ENCODE measurements around the gene ITSN2.

ITSN2 gene

DNA sequence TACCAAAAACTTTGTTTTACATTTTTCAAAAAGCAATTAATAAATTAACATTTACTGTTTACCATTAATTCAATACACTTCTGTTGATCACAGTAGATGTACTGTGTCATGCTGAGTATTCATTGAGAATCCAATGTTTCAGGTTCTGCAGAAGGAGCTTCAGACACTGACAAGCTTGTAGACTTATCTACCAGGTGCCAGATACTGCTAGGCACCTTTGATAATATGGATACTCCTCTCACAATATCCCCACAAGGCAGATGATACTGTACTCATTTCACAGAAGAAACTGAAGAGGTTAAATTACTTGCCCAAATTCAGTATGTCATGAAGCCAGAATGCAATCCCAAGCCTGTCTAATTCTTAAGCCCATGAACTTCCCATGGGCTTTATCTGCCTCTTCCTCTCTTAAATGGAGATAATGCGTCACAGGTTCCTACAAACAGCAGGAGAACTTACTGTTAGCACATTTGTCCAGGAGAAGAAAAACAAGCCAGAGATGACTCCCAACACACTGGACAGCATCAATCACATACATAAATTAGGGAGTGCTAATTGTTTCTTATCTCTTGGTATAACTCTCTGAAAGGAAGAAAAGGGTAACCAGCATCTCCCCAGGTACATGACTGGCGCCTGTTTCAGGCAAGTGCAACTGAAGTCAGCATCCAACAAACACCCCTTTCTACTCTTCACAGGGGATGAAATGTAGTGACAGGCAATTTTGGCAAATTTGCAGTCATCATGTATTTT lies 27.4 kb downstream of the ITSN2 start:
- DNase-seq = no peak

DNA sequence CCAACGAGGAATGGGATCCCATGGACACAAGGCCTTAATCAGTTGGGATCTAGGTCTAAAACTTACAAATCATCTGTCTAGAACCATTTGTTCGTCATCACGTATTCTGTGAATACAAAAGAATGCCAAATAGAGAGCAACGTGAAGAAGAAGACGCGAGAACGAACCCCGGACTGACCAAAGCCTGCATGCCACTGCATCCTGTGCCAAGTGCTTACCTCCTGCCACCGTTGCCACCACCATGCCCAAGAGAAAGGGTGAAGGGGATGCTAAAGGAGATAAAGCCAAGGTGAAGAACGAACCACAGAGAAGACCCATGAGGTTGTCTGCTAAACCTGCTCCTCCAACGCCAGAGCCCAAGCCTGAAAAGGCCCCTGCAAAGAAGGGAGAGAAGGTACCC lies 30.2 kb downstream of the ITSN2 start:
- DNase-seq = no peak

DNA sequence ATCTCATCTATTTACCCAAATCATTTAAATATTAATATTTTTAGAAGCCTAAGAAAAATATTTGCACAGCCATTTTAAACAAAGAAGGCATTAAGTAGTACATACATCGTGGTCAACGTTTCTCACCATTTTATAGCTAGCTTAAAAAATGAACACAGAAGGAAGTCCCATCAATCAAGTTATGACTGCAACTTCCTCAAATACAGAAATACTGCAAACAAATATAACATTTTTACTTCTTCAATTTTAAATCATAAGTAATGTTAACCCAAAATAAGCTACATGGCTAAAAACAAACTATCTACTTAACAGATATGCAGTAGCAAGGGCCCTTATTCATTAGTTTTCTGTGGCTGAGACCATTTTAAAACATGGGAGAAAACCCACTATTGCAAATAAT lies 30.6 kb downstream of the ITSN2 start:
- no peak for DNase-seq

DNA sequence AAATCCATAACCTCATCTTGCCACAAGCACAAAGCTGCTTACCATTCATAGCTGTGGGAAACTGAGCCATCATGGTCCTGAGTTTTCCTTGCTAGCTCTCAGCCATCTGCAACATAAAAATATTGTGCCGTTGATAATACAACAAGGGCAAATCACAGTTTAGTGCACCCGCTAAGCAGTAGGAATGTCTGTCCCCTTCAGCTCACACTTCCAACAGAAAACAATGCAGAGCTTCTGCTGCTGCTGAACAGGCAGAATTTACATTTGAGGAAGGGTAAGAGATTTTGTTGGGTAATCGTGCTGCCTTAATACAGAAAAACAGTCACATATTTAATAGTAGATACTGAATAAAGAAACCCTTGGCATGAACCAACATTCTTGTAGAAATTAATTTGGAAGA lies 32.3 kb downstream of the ITSN2 start:
- DNase-seq = no peak

DNA sequence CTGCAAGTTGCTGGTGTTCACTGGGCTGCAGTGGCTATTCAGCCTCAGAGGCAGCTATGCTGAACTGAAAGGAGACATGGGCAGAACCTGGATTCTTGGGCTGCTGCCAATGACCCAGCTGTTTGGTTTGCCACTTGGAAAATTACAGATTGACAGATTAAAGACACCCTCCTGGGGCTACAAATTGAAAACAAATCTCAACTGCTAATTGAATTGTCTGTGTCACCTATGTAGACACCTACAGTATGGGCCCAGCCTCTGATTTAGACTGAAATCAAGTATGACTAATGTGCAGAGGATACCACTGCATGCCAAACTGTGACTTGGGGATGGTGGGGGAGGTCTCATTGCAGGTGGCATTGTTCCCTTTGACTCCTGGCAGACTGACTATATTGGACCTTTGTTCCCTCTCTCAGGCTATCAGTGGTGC lies 42.8 kb downstream of the ITSN2 start:
- no peak for DNase-seq

DNA sequence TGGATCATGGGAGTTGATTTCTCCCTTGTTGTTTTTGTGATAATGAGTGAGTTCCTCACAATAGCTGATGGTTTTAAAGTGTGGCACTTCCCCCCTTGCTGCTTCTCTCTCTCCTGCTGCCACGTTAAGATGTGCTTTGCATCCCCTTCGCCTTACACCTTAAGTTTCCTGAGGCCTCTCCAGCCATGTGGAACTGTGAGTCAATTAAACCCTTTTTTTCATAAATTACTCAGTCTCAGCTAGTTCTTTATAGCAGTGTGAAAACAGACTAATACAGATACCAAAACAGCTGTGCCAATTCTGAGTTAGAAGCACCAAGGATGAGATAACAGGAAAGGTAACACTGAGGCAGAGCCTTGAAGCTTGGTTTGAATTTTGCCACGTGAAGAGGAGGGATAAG lies 44.7 kb downstream of the ITSN2 start:
- no peak for DNase-seq

DNA sequence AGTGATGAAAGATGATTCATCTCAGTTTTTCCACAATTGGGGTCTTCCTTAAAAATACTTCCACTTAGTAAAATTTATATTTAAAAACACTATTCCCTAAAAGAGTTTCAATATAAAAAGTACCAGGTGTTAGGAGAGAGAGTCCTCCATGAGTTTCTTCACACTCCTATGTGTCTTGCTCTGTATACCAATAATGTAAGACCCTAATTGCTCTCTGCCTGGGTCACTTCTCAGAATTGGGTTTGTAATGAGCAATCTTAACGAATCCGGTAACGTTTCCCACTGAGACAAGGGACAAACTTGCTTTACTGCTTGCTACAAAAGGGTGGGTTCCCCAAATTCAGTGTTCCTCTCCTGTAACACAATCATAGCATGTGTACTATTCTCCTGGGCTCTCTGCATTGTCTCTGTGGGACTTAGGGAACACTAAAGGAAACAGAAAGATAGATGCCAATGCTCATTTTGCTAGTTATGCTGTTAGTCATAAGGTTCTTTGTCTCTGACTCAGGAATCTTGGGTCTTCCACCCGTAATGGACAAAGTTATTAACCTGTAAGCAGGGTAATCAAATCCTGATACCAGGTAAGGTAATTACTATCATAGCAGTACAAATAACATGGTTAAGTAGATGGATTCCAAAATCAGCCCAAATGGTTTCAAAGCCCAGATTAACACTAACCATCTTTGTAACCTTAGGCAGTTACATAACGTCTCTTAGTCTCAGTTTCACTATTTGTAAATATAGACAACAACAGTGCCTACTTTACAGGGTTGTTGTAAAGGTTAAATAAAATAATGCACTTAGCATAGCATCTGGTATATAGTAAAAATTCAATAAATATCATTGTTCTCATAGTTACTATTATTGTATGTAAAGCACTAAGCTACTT lies 46.3 kb downstream of the ITSN2 start:
- DNase-seq = no peak

DNA sequence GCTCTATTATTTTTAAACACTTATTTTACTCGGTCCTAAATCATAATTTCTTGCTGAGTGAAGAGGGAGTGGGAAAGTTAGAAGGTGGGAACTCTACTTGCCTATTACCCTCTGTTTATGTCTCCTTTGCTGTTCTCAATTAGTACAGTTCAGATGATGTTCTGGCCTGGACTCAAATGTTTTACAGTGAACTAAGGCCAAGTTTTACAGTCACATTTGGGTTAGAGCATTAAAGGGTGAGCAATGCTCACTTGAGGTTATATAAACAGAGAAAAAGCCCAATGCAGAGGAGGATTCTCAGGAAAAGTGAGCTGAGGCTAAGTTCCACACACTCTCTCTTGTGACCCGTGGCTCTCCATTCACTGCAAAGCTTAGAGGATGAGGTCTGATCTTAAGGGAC lies 52.4 kb downstream of the ITSN2 start:
- no peak for DNase-seq

DNA sequence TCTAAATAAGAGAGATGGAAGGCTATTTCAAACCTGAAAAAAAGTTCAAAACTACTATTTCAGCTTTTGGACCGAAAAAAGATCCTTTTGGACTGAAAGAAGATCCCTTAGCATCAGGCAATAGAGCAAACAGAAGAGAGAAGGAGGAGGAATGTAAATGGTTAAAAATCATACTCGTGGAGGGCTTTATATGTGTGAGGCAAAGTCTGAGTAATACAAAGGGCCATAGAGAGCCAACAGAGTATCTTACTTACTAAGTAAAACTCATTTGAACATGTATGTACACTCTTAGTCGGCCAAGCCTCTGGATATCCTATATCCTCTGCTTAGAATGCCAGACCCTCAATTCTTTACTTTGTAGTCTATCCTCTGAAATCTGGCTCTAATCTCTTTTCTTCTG lies 55.7 kb downstream of the ITSN2 start:
- no peak for DNase-seq

DNA sequence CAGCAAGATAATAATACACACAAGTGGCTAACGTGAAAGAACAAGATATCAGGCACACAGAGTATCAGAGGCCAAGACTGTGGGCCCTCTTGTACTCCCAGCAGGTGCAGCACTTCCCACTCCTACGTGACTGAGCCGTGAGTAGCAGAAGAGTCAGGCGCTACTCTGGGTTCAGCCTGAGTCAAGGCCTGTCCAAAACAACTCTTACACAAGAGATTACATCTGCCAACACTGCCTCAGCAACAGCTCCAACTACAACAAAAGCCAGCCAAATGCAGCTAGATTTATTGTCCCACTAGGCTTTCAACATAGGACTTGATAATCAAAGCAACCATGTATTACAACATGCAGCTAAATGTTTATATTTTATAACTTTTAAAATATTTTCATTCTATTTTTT lies 56.2 kb downstream of the ITSN2 start:
- DNase-seq = peak; percentile 4

DNA sequence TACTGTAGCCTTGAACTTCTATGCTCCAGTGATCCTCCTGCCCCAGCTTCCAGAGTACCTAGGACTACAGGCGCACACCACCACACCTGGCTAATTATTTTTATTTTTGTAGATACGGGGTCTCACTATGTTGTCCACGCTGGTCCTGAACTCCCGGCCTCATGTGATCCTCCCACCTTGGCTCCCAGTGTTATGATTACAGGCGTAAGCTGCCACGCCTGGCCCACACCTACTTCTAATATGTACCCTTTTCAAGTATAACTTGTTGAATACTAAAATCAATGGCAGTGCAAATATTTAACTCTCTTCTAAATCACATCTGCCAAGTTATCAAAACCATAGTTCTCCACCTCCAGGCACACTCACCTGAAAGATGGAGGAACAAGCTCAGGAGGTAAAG lies 58.7 kb downstream of the ITSN2 start:
- DNase-seq = no peak

DNA sequence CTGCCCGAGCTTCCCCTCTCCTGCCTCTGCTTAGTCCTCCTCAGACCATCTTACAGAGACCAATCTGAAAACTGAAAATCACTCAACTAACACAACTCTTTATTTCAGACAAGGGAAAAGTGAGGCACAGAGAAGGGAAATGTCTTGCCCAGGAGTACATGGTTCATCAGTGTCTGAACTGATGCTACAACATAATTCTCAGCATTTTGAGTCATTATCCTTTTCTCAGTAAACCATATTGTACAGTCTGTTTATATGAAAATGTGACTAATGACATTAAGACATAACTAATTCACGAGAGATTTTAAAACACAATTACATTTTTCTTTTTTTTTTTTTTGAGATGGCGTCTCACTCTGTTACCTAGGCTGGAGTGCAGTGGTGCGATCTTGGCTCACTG lies 62.7 kb downstream of the ITSN2 start:
- DNase-seq = no peak

DNA sequence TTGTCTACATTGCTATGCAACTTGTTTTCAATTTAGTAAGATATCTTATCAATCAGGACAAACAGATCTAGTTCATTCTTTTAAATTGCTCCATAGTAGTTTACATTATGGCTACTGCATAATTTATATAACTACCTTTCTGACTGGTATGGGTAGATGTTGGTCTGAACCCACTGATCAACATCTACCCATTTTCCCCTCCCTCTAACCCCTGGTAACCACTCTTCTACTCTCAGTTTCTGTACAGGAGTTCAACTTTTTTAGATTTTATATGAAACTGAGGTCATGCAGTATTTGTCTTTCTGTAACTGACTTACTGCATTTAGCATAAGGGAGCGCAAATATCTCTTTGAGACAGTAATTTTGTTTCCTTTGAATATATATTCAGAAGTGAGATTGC lies 73.2 kb downstream of the ITSN2 start:
- DNase-seq = no peak

DNA sequence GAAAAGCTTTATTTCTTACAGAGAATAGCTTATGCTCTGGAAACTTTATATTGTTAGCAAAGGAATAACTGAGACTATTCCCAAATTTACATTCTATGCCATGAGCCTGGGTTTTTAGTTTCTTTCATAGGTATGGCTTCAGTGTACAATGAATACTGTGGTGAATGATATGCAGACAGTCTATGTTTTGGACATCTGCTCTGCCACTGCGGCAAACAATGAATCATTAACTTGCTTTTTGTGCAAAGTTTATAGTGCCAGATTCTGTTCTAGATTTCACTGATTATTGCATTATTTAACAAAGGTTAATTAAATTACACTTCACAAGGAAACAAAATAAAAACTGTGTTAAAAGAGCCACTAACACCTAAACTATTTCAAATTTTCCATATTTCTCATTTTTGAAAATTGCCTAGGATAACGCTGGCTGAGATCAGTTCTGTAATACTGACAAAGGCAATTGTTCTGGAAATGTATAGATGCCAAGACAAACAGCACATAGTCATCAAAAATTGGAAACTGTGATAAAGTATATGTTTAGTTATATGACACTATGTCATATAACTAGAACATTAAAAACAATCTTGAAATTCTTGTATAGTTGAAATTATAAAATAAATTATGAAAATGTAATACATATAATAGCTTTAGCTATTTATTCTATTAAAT lies 74.7 kb downstream of the ITSN2 start:
- DNase-seq = no peak

DNA sequence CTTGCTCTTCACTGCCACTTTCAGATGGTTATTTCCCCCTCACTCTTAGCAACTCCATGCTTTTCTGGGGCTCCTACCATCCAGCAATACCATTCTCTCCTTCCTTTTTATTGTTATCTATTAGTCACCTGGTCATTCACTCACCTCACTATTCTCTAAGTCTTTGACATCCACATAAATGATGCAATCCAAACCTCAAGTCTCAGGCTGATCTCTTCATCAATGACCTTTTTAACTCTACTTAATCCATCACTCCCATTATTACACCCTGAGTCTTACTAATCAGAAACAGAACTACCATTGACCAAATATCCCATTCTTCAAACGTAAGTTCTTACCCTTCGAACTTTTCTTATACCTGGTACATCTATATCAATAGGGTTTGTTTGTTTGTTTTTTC lies 79.7 kb downstream of the ITSN2 start:
- no peak for DNase-seq

DNA sequence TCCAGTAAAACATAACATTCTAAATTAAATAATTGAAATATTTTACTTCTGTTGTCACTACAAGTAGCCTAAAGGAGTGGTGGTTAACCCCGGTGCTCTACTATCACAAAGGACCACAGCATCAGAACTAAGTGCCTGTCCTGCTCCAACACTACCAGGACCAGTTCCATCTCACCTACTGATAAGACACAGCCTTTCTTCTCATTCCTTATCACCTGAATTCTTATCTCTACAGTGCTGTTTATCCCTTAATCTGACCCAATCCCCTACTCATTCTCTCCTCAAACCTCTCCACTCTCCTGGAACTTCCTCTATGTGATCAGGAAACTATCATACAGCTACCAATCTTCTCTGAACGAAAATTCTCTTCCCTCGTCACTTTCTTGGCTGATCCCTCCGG lies 80.2 kb downstream of the ITSN2 start:
- no peak for DNase-seq

DNA sequence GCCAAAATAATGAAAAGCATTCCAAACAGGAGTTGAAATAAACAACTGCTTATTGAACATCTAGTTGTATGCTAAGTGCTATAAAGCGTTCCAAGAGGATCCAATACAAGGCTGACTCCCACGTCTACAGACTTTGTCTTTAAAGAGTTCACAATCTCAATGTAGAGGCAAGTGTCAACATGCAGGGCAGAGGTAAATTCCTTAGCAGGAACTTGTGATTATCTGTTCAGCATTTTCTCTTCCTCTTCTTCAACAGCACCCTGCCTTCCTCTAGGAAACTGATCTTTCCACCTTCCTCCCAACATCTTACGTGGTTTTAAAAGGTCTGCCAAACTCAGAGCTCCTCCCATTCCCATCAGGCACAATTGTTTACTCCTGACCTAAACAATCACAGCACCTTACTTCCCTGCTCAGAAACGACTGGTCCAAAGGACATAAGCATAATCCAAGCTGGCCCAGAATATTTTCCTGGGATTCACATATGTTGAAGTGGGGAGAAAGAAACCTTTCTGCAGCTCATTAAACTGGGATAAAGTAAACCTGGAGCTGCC lies 83.9 kb downstream of the ITSN2 start:
- DNase-seq = no peak

DNA sequence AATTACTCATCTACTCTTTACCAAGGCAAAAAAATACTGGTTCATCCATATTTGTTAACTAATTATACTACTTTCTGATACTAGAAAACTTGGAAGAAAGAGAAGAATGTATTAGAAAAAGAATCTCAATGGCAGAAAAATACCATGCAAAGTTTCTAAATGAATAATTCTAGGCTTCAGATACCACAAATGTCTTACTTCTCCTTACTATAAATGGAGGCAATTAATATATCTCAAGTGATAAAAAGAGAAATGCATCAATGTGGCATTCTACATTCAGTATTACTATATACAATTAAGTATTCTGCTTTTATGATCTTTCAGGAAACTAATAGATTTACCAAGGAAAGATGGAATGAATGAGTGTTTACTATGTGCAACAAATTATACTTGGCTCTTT lies 85.5 kb downstream of the ITSN2 start:
- DNase-seq = no peak

DNA sequence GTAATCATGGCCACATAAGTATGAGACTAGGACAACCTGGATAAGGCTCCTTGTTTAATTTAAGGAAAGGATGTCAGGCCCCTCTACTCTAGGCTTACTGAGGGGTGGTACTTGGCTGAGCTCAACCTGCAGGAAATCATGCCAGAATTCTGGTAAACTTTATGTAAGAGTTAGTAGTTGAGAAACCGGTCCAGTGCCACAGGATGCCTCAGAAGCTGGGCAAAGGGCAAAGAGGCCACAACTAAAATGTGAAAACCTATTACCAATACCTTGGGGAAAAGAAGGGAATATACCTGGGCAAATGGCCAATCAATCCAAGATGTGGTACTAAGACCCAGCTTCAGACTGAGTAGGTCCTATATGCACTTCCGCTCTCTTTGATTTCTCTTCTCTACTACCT lies 86.7 kb downstream of the ITSN2 start:
- DNase-seq = no peak

DNA sequence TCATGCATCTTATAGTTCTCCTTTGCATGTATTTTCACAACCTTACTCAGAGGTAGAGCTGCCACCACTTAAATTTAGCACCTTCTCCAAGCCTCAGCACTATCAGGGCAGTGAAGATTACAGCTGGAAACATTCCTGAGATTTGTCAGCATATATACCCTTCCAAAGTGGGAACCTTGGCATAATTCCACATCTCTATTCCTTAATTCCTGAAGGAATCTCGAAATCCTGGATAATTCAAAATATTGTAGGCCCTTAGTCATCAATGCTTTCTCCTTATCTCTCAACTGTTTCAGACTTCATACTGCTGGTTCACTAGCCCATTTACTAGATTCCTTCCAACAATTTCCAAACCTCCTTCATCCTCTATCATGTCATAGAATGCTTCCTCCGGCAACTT lies 87.4 kb downstream of the ITSN2 start:
- no peak for DNase-seq

DNA sequence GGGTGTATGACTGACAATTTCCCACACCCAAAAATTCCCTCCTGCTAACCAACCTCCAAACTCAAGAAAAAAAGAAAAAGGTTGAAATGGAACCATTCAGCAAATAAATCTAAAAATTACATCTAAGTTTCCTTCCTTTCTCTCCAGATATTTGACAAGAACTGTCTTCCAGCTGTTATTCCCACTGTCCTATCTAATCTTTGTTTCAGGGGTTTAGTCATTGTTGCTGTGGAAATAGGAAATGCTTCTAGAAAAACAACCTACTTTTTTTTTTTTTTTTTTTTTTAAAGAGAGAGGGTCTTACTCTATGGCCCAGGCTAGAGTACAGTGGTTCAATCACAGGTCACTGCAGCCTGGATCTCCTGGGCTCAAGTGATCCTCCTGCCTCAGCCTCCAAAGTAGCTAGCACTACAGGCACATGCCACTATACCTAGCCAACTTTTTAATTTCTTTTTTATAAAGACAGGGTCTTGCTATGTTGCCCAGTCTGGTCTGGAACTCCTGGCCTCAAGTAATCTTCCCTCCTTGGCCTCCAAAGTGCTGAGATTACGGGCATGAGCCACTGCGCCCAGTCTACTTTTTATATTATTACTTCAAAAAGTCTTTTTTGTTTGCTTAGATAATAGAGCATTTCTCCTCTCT lies 88.1 kb downstream of the ITSN2 start:
- DNase-seq = no peak

DNA sequence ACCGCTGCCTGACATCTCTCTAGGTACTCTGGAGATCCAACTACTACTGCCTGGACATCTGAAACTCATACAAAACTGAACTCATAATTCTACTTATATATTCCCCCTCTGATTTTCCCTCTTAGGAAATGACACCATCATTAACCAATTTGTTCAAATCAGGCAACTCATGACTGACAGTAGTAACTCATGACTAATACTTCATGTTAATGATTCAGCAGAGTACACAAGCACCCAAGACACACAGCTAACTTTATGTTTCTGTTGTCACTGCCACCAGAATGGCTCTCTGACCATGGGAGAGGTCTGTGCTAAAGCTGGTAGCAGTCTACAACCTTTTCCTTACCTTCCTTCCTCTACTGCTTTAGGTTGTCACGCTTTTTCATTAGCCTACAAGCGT lies 91.1 kb downstream of the ITSN2 start:
- no peak for DNase-seq

DNA sequence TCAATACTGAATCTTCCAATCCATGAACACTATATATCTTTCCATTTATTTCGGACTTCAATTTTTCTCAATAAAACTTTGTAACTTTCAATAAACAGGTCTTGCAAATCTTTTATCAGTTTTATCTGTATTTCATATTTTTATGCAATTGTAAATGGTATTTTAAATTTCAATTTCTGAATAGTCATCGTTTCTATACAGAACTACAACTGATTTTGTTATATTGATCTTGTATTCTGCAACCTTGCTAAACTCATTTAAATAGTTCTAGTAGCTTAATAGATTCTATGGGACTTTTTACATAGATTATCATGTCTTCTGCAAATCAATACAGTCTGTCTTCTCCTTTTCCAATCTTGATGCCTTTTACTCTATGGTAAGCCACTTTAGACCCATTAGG lies 95.1 kb downstream of the ITSN2 start:
- DNase-seq = no peak

Data from NCI-H446 treated with DMSO at 0.1 percent for 48 hours (cell line).